ENCODE data around the gene PAK2. TPM values are rescaled to one million over a fixed set of nuclear protein-coding genes. Genes with fewer than 3 reads are reported as not detected.
"Not testable (repeated sequence)": the region's sequence is repeated elsewhere in the genome, so short reads cannot be mapped to it uniquely, and the experiment has no call there.

Gene PAK2
- total RNA-seq, 2 experiments from 2014 or later, result 24.5 to 95.6 TPM

DNA sequence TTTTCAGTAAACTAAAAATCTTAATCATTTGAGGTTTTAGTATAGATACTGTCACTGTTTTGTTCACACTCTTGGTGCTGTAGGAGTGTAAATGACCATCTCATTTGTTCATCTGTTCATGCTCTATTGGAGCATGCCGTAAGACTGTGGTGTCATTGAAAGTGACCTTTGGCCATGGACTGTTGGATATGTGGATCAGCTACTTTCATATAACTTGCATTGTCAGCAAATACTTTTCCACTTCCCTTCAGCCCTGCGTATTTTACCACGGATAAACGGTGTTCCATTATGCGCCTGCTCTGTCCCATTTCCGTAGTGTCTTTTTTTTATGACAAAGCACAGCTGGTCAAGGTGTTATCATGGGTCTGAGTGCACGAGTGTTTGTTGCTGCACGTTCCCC lies 95.4 kb downstream of the PAK2 start:
- POLR2A ChIA-PET, result interaction anchor here (0.8 kb wide), 1 partner anchor 8 kb away, joined by 3 read pairs; no protein-coding TSS in a partner anchor
- H3K9me2 ChIP-seq (ENCODE audit: insufficient read depth, low read length), result no peaks in the 10 kb centered on the region

DNA sequence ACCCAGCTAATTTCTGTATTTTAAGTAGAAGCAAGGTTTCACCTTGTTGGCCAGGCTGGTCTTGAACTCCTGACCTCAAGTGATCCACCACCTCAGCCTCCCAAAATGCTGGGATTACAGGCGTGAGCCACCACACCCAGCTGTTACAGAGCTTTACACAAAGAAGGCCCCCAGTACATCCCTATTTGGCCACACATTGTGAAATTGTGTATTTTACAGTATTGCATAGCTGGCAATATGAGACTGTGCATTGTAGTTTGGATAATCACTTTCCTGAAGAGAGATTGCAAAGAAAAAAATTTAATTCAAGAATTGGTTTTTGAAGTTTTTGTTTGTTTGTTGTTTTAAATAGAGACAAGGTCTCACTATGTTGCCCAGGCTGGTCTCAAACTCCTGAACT lies 97.0 kb downstream of the PAK2 start:
- H3K4me1 ChIP-seq (ENCODE audit: insufficient read depth, low read length, poor library complexity, severe bottlenecking); H2AFZ ChIP-seq (ENCODE audit: low read length); H4K20me1 ChIP-seq (ENCODE audit: insufficient read depth, low read length); BruUV-seq (replicated peaks); DNase-seq (ENCODE audit: low spot score); H3K4me2 ChIP-seq (ENCODE audit: low read length); H3K9me2 ChIP-seq (ENCODE audit: insufficient read depth, low read length); H3K36me3 ChIP-seq (ENCODE audit: insufficient read depth, low read length); H3K9me3 ChIP-seq (ENCODE audit: low read length); H3K4me3 ChIP-seq (ENCODE audit: low read depth, low read length, poor library complexity, severe bottlenecking); H3K27ac ChIP-seq (ENCODE audit: low read depth, low read length, poor library complexity, severe bottlenecking); CTCF ChIA-PET (ENCODE audit: unreplicated experiment); H3K79me2 ChIP-seq (ENCODE audit: insufficient read depth, low read depth, low read length): not testable (repeated sequence)
- POLR2A ChIA-PET, result interaction anchor here (1.0 kb wide), 1 partner anchor 119 kb away, joined by 3 read pairs; no protein-coding TSS in a partner anchor
- intact Hi-C loops (cut with micrococcal nuclease; ENCODE audit: unreplicated experiment), result loop anchor here (10.0 kb wide), 1 partner anchor 232 kb away; no protein-coding TSS in a partner anchor

More for the DNA sequence above, 95.4 kb downstream of the PAK2 start:
- DNase-seq (ENCODE audit: low spot score), result no peak
- no peak overlapping the region for H2AFZ ChIP-seq (ENCODE audit: low read length)
- no TSS peak for BruUV-seq (replicated peaks)
- no peak overlapping the region for H3K27ac ChIP-seq (ENCODE audit: low read depth, low read length, poor library complexity, severe bottlenecking)
- intact Hi-C loops (cut with micrococcal nuclease; ENCODE audit: unreplicated experiment), result loop anchor here (10.0 kb wide), 1 partner anchor 230 kb away; no protein-coding TSS in a partner anchor
- H3K4me1 ChIP-seq (ENCODE audit: insufficient read depth, low read length, poor library complexity, severe bottlenecking), result no peaks in the 10 kb centered on the region
- no peak overlapping the region for H3K4me3 ChIP-seq (ENCODE audit: low read depth, low read length, poor library complexity, severe bottlenecking)
- no peak for TF ChIP-seq EZH2phosphoT487 (IDR thresholded peaks at IDR 0.05; ENCODE audit: borderline replicate concordance, low read depth, low read length)
- TF ChIP-seq, protein P1, sequence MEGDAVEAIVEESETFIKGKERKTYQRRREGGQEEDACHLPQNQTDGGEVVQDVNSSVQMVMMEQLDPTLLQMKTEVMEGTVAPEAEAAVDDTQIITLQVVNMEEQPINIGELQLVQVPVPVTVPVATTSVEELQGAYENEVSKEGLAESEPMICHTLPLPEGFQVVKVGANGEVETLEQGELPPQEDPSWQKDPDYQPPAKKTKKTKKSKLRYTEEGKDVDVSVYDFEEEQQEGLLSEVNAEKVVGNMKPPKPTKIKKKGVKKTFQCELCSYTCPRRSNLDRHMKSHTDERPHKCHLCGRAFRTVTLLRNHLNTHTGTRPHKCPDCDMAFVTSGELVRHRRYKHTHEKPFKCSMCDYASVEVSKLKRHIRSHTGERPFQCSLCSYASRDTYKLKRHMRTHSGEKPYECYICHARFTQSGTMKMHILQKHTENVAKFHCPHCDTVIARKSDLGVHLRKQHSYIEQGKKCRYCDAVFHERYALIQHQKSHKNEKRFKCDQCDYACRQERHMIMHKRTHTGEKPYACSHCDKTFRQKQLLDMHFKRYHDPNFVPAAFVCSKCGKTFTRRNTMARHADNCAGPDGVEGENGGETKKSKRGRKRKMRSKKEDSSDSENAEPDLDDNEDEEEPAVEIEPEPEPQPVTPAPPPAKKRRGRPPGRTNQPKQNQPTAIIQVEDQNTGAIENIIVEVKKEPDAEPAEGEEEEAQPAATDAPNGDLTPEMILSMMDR (conservative IDR thresholded peaks at IDR 0.05; ENCODE audit: low read length), result no peak
- H4K20me1 ChIP-seq (ENCODE audit: insufficient read depth, low read length), result no peaks in the 10 kb centered on the region
- CTCF ChIA-PET (ENCODE audit: unreplicated experiment), result no interaction called here
- H3K79me2 ChIP-seq (ENCODE audit: insufficient read depth, low read depth, low read length), result no peaks in the 10 kb centered on the region
- H3K36me3 ChIP-seq (ENCODE audit: insufficient read depth, low read length), result peaks cover 18% of the 10 kb centered on the region
- no peaks in the 10 kb centered on the region for H3K9me3 ChIP-seq (ENCODE audit: low read length)
- no peak overlapping the region for H3K4me2 ChIP-seq (ENCODE audit: low read length)

- Histone ChIP-seq H4K20me1 (ENCODE audit: insufficient read depth, low read length) (no peaks in the 10 kb centered on the region), H3K9me3 (ENCODE audit: low read length) (no peaks in the 10 kb centered on the region), H3K79me2 (ENCODE audit: insufficient read depth, low read depth, low read length) (no peaks in the 10 kb centered on the region), H3K4me2 (ENCODE audit: low read length) (no peak overlapping the region), H3K27ac (ENCODE audit: low read depth, low read length, poor library complexity, severe bottlenecking) (no peak overlapping the region), H3K4me1 (ENCODE audit: insufficient read depth, low read length, poor library complexity, severe bottlenecking) (no peaks in the 10 kb centered on the region), H3K9me2 (ENCODE audit: insufficient read depth, low read length) (no peaks in the 10 kb centered on the region), H3K4me3 (ENCODE audit: low read depth, low read length, poor library complexity, severe bottlenecking) (no peak overlapping the region), H3K36me3 (ENCODE audit: insufficient read depth, low read length) (no peaks in the 10 kb centered on the region; the same call in 1 of the 2 replicates), H2AFZ (ENCODE audit: low read length) (no peak overlapping the region)
- TF ChIP-seq EZH2phosphoT487 (IDR thresholded peaks at IDR 0.05; ENCODE audit: borderline replicate concordance, low read depth, low read length), result no peak
- TF ChIP-seq, protein P1 (conservative IDR thresholded peaks at IDR 0.05; ENCODE audit: low read length), result peak; percentile 93
- DNase-seq (ENCODE audit: low spot score), result peak; percentile 74
- CTCF ChIA-PET (ENCODE audit: unreplicated experiment), result no interaction called here
- POLR2A ChIA-PET, result no interaction called here
- intact Hi-C loops (cut with micrococcal nuclease; ENCODE audit: unreplicated experiment), result loop anchor here (1.0 to 10.0 kb wide), 2 partner anchors 132 to 233 kb away; no protein-coding TSS in a partner anchor
- no TSS peak for BruUV-seq (replicated peaks)
Observed at GRCh38 chr3:196837819-196838420, 98.3 kb downstream of the PAK2 start.

DNA sequence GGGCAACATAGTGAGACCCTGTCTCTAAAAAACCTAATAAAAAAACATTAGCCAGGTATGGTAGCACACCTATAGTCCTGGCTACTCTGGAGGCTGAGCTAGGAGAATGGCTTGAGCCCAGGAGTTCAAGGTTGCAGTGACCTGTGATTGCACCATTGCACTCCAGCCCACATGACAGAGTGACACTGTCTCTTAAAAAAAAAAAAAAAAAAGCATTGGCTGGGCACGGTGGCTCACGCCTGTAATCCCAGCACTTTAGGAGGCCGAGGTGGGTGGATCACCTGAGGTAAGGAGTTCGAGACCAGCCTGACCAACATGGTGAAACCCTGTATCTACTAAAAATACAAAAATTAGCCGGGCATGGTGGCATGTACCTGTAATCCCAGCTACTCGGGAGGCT lies 99.7 kb downstream of the PAK2 start:
- not testable (repeated sequence) for BruUV-seq (replicated peaks)
- POLR2A ChIA-PET, result interaction anchor here (0.7 kb wide), 1 partner anchor 13 kb away, joined by 5 read pairs; no protein-coding TSS in a partner anchor

More for the DNA sequence above, 99.7 kb downstream of the PAK2 start:
- H3K36me3 ChIP-seq (ENCODE audit: insufficient read depth, low read length); H4K20me1 ChIP-seq (ENCODE audit: insufficient read depth, low read length); H2AFZ ChIP-seq (ENCODE audit: low read length); H3K9me3 ChIP-seq (ENCODE audit: low read length); H3K9me2 ChIP-seq (ENCODE audit: insufficient read depth, low read length); H3K27ac ChIP-seq (ENCODE audit: low read depth, low read length, poor library complexity, severe bottlenecking); DNase-seq (ENCODE audit: low spot score); H3K4me2 ChIP-seq (ENCODE audit: low read length); H3K79me2 ChIP-seq (ENCODE audit: insufficient read depth, low read depth, low read length); H3K4me3 ChIP-seq (ENCODE audit: low read depth, low read length, poor library complexity, severe bottlenecking); H3K4me1 ChIP-seq (ENCODE audit: insufficient read depth, low read length, poor library complexity, severe bottlenecking); CTCF ChIA-PET (ENCODE audit: unreplicated experiment): not testable (repeated sequence)
- intact Hi-C loops (cut with micrococcal nuclease; ENCODE audit: unreplicated experiment), result loop anchor here (10.0 kb wide), 1 partner anchor 235 kb away; no protein-coding TSS in a partner anchor
